ENCODE data around the gene PTPRC. TPM values are rescaled to one million over a fixed set of nuclear protein-coding genes. Genes with fewer than 3 reads are reported as not detected.

PTPRC gene
- total RNA-seq, 2 experiments from 2014 or later: 475 to 499 TPM

GRCh38 chr1:198647055-198647454, 8.2 kb downstream of the PTPRC start:
- Mint-ChIP-seq H3K36me3 (ENCODE audit: low read depth) (peaks cover 89% of the 10 kb centered on the region), H3K27me3 (no peaks in the 10 kb centered on the region), H3K4me3 (peak overlapping the region; percentile 86), H3K4me1 (ENCODE audit: low read depth) (peaks cover 60% of the 10 kb centered on the region), H3K9me3 (no peaks in the 10 kb centered on the region), H3K27ac (peak overlapping the region; percentile 97)
- CTCF ChIA-PET: interaction anchor here (1.0 to 1.5 kb wide), 4 partner anchors 9 to 121 kb away, joined by 3 to 4 read pairs (median 3); no protein-coding TSS in a partner anchor
- intact Hi-C loops (cut with micrococcal nuclease): loop anchor here (5.0 kb wide), 1 partner anchor 125 kb away; no protein-coding TSS in a partner anchor
- no peak for DNase-seq
- POLR2A ChIA-PET: interaction anchor here (0.7 to 6.2 kb wide), 7 partner anchors 9 to 126 kb away, joined by 3 to 98 read pairs (median 9); partner anchors contain the start of gene PTPRC
- TF ChIP-seq CTCF (IDR thresholded peaks at IDR 0.05): no peak
- ATAC-seq: no peak

GRCh38 chr1:198648592-198648991, 9.8 kb downstream of the PTPRC start:
- DNase-seq: no peak
- no peak for TF ChIP-seq CTCF (IDR thresholded peaks at IDR 0.05)
- Mint-ChIP-seq H3K27ac (peak overlapping the region; percentile 97), H3K9me3 (no peaks in the 10 kb centered on the region), H3K36me3 (ENCODE audit: low read depth) (peaks cover 81% of the 10 kb centered on the region), H3K27me3 (no peaks in the 10 kb centered on the region), H3K4me1 (ENCODE audit: low read depth) (peaks cover 70% of the 10 kb centered on the region), H3K4me3 (peak overlapping the region; percentile 86)
- intact Hi-C loops (cut with micrococcal nuclease): loop anchor here (2.0 to 5.0 kb wide), 2 partner anchors 34 to 126 kb away; no protein-coding TSS in a partner anchor
- peak; percentile 31 for ATAC-seq
- ChIA-PET POLR2A (interaction anchor here (3.3 to 6.2 kb wide), 5 partner anchors 8 to 26 kb away, joined by 20 to 98 read pairs (median 38); partner anchors contain the start of gene PTPRC), CTCF (interaction anchor here (0.6 to 4.1 kb wide), 4 partner anchors 10 to 140 kb away, joined by 3 to 27 read pairs (median 4); partner anchors contain the start of gene PTPRC)

DNA sequence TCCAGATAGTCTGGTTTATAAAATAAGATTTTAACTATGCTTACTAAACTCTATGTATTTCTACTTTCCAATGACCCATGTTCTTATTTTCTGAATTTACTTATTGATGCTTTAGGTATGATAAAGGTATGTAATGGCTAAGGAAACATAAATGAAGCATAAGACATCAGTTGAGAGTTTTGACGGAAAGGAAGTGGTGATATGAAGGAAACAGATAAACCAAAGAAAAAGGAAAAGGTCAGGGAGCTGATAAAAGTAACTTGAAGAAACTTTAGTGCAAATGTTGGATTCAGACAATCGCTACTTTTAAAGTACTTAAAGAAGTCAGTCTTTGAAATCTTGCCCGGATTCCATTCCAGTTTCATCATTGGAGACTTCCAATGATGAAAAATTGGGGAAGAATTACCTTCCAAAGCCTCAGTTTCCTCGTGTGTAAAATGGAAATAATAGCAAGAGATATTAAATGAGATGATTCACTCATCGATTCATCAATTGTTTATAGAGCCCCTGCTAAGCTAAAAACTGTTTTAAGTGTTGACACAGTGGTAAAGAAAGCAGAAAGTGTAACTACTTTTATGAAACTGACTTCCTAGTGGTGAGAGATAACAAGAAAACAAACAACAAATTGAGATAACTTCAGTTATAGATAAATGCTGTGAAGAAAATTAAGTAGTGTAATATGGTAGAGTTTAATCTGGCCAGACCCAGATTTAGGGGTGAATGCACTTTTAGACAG, 10.6 kb downstream of the PTPRC start:
- POLR2A ChIA-PET: interaction anchor here (0.7 to 6.2 kb wide), 18 partner anchors 10 to 714 kb away, joined by 3 to 98 read pairs (median 4); partner anchors contain the start of gene PTPRC
- Mint-ChIP-seq H3K9me3 (no peaks in the 10 kb centered on the region), H3K4me1 (ENCODE audit: low read depth) (peaks cover 72% of the 10 kb centered on the region), H3K27me3 (no peaks in the 10 kb centered on the region), H3K36me3 (ENCODE audit: low read depth) (peaks cover 78% of the 10 kb centered on the region), H3K27ac (peak overlapping the region; percentile 97), H3K4me3 (peak overlapping the region; percentile 86)
- ATAC-seq: peak; percentile 12
- no peak for TF ChIP-seq CTCF (IDR thresholded peaks at IDR 0.05)
- CTCF ChIA-PET: interaction anchor here (0.8 to 4.1 kb wide), 8 partner anchors 10 to 127 kb away, joined by 3 to 27 read pairs (median 5); partner anchors contain the start of gene PTPRC
- intact Hi-C loops (cut with micrococcal nuclease): loop anchor here (2.0 to 5.0 kb wide), 2 partner anchors 33 to 127 kb away; no protein-coding TSS in a partner anchor
- DNase-seq: no peak

- Mint-ChIP-seq H3K27ac (peak overlapping the region; percentile 97), H3K4me1 (ENCODE audit: low read depth) (peaks cover 68% of the 10 kb centered on the region), H3K4me3 (peak overlapping the region; percentile 86), H3K27me3 (no peaks in the 10 kb centered on the region), H3K9me3 (no peaks in the 10 kb centered on the region), H3K36me3 (ENCODE audit: low read depth) (peaks cover 75% of the 10 kb centered on the region)
- no peak for TF ChIP-seq CTCF (IDR thresholded peaks at IDR 0.05)
- intact Hi-C loops (cut with micrococcal nuclease): loop anchor here (2.0 to 5.0 kb wide), 2 partner anchors 33 to 128 kb away; no protein-coding TSS in a partner anchor
- ATAC-seq: peak; percentile 76
- DNase-seq: peak; percentile 67
- ChIA-PET CTCF (interaction anchor here (0.7 to 4.1 kb wide), 10 partner anchors 11 to 130 kb away, joined by 3 to 27 read pairs (median 4); partner anchors contain the start of gene PTPRC), POLR2A (interaction anchor here (0.7 to 6.2 kb wide), 18 partner anchors 9 to 714 kb away, joined by 3 to 98 read pairs (median 4); partner anchors contain the start of gene PTPRC)
These were observed 11.1 kb downstream of the PTPRC start for GRCh38 chr1:198649968-198650338.

Data from activated CD8-positive, alpha-beta T cell treated with anti-CD3 and anti-CD28 coated beads for 36 hours (primary cell).